Stimulated activated CD4-positive, alpha-beta T cell treated with anti-CD3 and anti-CD28 coated beads, Interleukin-2, amount 100 ng/mL, for 4 hours (primary cell): ENCODE data around the gene TNFAIP2.
"Not testable (repeated sequence)": the region's sequence is repeated elsewhere in the genome, so short reads cannot be mapped to it uniquely, and the experiment has no call there.

Source experiments
- DNase-seq: peaks from one replicate; pipeline ENCODE4 v3.0.0-alpha.2; 2020; ENCODE audit warnings: low read depth

TNFAIP2 gene

GRCh38 chr14:103155826-103156394, 32.6 kb downstream of the TNFAIP2 start:
- DNase-seq, result no peak

GRCh38 chr14:103156651-103157378, 33.6 kb downstream of the TNFAIP2 start:
- no peak for DNase-seq

- DNase-seq, result no peak
Measured at GRCh38 chr14:103157969-103158368, 34.7 kb downstream of the TNFAIP2 start.

GRCh38 chr14:103158688-103159087, 35.4 kb downstream of the TNFAIP2 start:
- no peak for DNase-seq

GRCh38 chr14:103160321-103161053, 37.2 kb downstream of the TNFAIP2 start:
- DNase-seq, result no peak

- DNase-seq, result no peak
Measured at GRCh38 chr14:103161054-103161397, 37.8 kb downstream of the TNFAIP2 start.

GRCh38 chr14:103163199-103163598, 39.9 kb downstream of the TNFAIP2 start:
- no peak for DNase-seq

GRCh38 chr14:103164006-103164405, 40.7 kb downstream of the TNFAIP2 start:
- DNase-seq, result no peak

GRCh38 chr14:103164779-103165178, 41.5 kb downstream of the TNFAIP2 start:
- DNase-seq, result no peak

- DNase-seq, result no peak
Measured at GRCh38 chr14:103165323-103165722, 42.1 kb downstream of the TNFAIP2 start.

- DNase-seq, result no peak
Measured at GRCh38 chr14:103169954-103170353, 46.7 kb downstream of the TNFAIP2 start.

GRCh38 chr14:103171206-103171605, 47.9 kb downstream of the TNFAIP2 start:
- not testable (repeated sequence) for DNase-seq

GRCh38 chr14:103172921-103173320, 49.7 kb downstream of the TNFAIP2 start:
- no peak for DNase-seq

- not testable (repeated sequence) for DNase-seq
Measured at GRCh38 chr14:103173887-103174286, 50.6 kb downstream of the TNFAIP2 start.

- DNase-seq, result not testable (repeated sequence)
Measured at GRCh38 chr14:103176176-103176575, 52.9 kb downstream of the TNFAIP2 start.

GRCh38 chr14:103177376-103177775, 54.1 kb downstream of the TNFAIP2 start:
- DNase-seq, result no peak

GRCh38 chr14:103178521-103178920, 55.3 kb downstream of the TNFAIP2 start:
- DNase-seq, result no peak

GRCh38 chr14:103179094-103179493, 55.8 kb downstream of the TNFAIP2 start:
- DNase-seq, result no peak

- no peak for DNase-seq
Measured at GRCh38 chr14:103180331-103180730, 57.1 kb downstream of the TNFAIP2 start.

GRCh38 chr14:103184046-103184445, 60.8 kb downstream of the TNFAIP2 start:
- DNase-seq, result no peak

- no peak for DNase-seq
Measured at GRCh38 chr14:103185051-103186029, 62.1 kb downstream of the TNFAIP2 start.

- DNase-seq, result no peak
Measured at GRCh38 chr14:103186241-103186822, 63.1 kb downstream of the TNFAIP2 start.
